NCI-H146 (cell line): ENCODE data around the gene C16orf95.
"Not testable (repeated sequence)": the region's sequence is repeated elsewhere in the genome, so short reads cannot be mapped to it uniquely, and the experiment has no call there.

Experiments used
- DNase-seq: peaks from one replicate; lab custom pipeline; 2025; lab: John Stamatoyannopoulos, UW

The C16orf95 gene

DNA sequence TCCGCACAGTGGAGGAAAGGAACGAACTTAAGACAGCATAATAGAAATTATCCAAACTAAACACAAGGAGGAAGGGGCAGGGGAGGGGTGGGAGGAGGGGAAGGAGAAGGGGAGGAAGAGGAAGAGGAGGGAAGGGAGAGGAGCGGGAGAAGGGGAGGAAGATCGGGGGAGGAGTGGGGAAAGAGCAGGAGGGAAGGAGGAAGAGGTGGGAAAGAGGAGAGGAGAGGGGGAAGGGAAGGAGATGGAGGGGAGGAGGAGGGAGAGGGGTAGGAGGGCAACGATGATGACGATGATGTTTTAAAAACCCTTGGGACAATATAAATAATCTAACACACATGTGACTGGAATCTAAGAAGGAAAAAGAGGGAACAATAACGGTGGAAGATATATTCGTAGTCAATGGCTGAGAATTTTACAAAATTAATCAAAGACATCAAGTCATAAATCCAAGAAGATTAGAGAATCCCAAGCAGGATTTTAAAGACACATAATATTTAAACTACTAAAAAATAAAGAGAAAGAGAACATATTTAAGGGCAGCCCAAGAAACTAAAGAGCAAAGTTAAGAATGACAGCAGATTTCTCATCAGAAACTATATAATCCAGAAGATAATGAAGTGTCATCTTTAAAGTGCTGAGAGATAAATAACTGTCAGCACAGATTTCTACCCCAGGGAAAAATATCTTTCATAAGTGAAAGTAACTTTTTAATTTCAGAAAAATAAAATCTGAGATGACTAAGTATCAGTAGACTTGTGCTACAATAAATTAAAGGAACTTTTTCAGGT is 30.2 kb downstream of the C16orf95 start:
- DNase-seq, result no peak

DNA sequence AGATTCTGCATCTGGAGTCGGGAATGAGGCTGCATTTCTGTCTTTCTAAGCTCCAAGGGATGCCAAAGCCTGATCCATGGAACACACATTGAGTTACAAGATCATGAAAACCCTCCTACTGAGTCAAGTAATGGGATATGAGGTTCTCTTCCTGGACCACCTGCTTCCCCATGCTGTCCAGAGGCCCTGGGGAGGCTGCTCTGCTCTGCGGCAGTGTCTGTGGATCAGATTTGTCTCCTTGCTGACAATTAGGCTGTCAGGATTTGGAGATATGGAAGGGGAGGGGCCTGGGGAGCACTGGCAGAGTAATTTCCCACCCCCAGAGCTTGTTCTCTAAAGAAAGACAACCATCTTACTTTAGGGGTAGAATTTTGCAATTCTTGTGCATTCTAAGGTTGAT is 33.0 kb downstream of the C16orf95 start:
- no peak for DNase-seq

DNA sequence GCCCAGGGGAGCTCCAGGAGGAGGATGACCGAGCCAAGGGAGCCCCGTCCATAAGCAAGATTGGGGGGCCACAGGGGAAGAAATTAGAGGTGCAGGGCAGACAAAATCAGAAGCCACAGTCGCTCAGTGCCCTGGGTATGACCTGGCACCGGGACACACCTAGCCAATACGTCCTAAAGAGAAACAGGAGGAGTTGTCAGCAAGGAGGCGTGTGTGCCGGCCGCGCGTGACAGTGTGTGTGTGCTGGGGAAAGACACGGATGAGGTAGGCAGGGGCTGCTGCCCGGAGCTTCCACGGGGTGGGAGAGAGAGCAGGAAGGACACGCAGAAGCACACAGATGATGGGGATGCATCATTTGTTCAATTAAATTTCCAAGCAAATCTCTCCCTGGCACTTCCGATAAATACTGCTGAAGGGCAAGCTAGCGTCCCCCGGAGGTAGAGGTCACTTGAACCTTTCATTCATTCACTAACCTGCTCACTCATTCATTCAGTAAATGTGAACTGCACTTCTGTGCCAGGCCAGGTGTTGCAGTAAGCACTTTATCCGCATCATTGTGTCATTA is 38.0 kb downstream of the C16orf95 start:
- DNase-seq, result no peak

DNA sequence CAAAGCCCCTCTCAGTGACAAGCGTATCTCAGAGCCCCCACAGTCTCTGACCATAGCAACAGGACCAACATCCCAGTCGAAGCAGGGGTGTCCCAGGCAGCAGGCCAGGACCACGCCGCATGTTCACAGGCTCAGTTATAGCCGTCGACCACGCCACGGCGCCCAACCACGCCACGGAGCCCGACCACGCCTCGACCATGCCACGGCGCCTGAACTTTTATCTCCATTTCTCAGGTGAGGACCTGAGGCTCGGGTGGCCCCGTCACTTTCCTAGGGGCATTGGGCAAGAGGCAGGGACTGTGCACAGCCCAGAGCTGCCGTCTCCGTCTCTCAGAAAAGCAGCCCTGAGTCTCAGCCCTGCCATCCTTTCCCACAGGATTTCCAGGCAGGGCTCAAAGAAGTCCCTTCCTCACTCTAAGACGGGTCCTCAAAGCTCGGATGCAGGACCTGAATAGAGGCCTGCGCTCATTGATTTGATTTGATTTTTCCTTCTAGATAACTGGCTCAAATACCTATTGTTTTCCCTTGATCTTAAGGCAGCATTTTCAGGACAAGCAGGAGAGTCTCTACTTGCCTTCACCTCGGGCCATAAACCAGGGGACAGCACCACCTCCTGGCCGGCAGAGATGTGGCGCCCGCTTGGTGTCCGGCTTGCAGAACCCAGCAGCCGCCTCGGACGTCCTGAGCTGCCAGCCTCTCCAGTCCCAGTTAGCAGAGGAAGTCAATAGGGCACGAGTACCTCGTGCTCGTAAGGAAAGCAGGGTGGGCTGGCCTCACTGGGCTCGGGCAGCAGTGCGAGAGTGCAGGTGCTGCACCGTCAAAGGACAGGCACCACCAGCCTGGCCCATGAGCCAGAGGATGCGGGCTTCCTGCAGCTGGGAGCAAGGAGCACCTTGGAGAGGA is 38.8 kb downstream of the C16orf95 start:
- peak; percentile 17 for DNase-seq

DNA sequence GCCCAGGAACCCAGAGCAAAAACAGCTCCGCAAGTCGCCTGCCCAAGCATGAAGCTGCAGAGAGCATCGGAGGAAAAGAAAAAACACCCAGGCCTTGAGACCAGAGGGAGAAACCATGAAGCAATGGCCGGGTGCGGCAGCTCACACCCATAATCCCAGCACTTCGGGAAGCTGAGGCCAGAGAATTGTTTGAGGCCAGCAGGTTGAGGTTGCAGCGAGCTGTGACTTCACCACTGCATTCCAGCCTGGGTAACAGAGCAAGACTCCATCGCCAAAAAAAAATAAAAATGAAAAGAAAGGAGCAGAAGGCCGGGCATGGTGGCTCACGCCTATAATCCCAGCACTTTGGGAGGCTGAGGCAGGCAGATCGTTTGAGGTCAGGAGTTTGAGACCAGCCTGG is 40.3 kb downstream of the C16orf95 start:
- no peak for DNase-seq

DNA sequence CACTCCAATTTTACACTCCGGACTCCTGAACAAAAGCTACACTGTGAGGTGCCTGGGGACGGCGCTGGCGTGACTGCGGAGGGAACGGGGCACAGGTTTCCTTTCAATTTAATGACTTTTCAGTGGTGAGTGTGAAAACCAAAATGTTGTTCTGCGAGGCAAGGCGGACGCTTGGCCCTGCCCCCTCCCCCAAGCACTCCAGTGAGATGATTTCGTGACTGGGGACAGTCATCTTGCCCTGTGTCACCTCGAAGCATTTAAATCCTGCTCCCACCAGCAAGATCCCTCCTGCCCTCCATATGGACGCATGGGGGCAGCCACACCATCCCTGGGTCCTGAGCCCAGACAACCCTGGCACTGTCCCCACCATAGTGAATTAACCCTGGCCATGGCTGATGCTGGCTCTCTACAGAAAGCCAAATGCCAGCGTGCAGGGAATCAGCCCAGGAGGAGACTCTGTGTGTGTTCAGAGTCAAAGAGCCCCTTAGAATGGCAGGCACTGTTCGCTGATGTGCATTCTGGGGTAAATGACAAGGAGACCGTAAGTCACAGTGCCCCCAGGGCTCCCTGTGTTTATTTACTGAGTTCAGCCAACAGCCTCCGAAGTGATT is 41.0 kb downstream of the C16orf95 start:
- no peak for DNase-seq

DNA sequence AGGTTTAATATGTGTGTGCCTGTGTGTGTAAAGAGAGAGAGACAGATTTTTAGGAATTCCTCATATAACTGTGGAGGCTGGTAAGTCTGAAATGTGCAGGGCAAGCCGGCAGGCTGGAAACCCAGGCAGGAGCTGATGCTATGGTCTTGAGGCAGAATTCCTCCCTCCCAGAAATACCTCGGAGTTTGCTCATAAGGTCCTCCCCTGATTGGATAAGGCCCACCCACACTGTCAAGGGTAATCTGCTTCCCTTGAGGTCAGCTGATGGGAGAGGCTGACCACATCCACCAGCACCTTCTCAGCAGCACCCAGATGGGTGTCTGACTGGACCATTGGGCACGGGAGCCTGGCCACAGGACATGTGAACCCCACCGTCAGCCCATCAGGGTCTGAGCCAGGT is 42.4 kb downstream of the C16orf95 start:
- no peak for DNase-seq

DNA sequence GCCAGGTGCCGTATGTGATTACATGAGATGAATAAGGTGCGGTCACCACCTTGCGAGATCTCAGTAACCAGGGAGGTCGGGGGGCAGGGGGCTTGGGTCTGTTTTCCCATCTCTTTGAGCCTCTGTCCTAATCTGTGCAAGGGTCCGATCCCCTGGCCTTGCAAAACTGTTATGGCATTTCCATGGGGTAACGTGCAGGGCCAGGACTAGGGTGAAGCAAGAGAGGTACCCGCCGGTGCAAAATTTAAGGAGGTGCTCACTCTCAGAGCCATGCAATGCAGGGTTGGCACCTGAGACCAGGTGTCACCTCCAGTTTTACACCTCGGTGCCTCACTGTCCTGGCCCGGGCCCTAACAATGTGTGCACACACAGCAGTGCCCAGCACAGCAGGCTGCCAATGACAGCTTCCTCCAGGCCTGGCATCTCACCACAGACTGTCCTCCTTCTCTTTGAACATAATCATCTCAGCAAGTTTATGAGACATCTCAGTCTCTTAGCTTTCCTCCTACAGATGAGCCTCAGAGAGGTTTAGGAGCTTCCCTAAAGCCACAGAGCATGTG is 43.6 kb downstream of the C16orf95 start:
- DNase-seq, result no peak

DNA sequence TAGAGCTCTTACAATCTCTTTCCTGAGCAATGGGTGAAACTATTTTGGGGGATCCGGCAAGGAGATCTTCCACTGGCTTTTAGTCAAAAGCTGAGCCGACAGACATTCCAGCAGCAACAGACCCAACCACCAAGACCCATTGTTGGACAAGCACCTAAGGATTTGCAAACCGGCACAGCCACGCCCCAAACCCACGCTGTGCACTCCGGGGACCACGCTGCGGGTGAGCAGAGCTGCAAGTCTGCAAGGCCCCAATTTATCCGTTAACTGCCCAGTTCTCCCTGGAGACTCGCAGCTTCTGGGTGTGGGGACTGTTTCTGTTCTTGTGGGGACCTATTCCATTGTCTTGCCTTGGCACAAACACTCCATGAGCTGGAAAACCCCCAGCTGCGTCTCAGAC is 45.9 kb downstream of the C16orf95 start:
- no peak for DNase-seq

DNA sequence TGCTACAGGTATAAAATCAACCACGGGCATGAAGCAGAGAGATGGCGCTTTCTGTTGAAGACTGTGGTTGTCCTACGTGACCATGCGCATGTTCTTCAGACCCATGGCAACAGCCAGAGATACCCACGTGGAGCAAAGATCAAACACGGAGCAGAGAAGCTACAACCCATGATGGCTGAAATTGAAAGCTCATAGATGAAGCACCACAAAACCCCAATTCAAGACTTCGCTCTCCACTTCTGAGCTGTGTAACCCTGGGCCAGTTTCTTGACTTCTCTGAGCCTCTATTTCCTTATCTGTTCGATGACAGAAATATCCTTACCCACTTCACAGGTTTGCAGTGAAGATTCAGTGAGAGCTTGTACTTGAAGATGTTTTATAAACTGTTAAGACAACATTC is 49.6 kb downstream of the C16orf95 start:
- no peak for DNase-seq

DNA sequence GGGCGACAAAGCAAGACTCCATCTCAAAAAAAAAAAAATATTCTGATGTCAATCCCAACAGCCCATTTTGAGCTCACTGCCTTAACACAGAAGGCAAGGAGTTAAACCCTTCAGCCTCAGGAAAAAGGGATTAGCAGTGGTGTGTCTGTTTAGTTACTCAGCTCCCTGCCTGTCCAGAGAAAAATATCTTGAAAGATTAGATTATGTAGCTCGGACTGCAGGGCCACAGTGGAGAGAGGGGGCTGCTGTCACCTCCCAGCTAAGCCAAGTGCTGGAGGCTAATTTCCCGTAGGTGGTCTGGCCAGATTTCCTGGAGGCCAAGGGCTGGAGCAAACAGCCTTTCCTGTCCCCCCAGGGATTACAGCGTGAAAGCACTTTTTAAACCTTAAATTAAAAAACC is 50.3 kb downstream of the C16orf95 start:
- no peak for DNase-seq

DNA sequence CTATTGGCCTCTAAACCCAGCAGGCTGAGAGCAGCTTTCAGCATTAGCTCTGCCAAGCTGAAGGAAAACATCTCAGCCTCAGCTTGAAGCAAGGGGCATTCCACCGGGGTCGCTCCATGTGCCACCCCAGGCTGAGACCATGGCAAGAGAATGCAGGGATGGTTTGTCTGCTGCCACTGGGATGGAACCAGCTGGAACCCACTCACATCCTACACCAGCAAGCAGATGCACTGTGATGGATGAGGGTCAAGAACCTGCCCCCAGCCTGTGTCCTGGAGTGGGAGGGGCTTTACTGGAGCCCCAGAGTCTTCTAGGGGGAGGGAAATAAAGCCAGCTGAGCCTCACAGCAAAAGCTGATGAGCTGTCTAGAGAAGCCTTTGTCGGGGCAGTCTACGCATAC is 51.9 kb downstream of the C16orf95 start:
- DNase-seq, result no peak

DNA sequence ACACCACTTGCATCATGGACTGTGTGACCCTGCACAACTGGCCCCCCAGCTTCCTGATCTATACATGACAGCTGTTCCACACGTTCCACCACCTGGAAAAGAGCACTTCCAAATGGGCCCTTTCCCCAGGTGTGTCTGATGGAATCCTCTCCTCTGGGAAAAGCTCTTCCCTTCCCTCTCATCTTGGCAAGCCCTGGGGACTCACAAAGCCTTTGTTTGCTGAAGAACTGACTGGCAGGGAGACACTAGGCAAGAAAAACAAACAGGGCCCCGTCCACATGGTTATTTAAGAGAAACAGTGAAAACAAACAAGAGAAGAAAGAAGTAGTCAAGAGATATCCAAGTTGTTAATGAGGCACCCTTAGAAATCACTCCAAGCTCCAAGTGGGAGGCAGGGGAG is 52.6 kb downstream of the C16orf95 start:
- DNase-seq, result no peak

DNA sequence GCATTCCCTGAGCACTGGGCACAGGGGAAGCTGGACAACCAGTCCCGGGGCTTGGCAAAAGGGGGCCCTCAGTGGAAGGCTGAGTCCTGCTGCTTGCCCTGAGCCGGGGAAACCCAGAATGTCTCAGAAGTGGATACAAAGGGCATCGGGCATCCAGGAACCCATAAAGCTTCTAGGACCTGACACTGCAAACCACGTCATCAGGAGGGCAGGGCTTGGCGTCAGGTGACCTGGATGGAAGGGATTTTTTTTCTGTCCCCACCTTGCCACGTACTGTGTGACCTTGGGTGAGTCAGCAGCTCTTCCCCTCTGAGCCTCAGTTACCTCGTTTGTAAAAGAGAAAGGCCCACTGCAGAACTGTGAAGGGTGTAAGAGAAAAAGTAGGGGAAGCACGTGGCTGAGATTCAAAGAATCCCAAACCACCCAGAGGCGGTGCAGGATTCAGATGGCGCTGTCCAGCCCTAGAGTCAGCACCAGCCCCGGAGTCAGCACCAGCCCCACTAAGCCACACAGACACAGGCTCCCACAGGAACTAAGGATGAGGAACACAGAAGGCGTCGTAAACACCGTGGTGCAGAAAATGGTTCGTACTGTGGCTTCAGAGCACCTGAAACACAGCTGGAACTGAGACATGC is 53.7 kb downstream of the C16orf95 start:
- DNase-seq, result no peak

DNA sequence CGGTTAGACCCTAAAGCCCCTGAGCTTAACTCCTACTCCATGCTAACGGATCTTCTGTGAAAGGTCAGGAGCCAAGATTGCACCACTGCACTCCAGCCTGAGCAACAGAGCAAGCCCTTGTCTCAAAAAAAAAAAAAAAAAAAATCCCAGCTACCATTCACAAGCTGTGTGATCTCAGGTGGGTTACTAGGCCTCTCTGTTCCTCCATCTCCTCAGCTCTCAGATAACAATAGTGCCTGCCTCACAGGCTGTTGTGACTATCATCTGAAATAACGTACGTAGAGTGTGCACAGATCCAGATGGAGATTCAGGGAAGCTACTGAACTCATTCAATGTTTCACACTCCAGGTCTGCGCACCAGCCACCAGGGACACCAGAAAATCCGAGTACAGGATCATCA is 57.8 kb downstream of the C16orf95 start:
- DNase-seq, result no peak

DNA sequence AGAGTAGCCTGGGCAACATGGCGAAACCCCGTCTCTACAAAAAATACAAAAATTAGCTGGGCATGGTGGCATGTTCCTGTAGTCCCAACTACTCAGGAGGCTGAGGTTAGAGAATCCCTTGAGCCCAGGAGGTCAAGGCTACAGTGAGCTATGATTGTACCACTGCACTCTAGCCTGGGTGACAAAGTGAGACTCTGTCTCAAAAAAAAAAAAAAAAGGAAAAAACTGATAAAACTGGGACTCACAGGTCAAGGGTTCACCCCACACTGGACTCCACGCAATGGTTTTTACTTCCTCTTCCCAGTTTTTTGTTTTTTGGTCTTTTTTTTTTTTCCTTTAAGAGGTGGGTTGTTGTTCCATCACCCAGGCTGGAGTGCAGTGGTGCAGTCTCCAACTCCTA is 58.5 kb downstream of the C16orf95 start:
- DNase-seq, result not testable (repeated sequence)

DNA sequence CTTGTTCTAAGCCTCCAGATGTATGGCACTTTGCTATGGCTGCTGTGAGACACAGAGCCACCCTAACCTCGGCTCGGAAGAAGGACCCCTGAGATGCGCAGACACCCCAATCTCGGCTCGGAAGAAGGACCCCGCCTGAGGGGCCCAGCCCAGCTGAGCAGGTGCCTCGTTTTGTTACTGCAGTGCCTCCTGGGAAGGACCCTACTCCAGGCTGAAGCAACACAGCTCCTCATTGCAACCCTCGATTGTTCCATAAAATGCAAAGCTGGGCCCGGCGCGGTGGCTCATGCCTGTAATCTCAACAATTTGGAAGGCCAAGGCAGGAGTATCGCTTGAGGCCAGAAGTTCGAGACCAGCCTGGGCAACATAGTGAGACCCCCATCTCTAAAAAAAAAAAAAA is 61.3 kb downstream of the C16orf95 start:
- DNase-seq, result no peak

DNA sequence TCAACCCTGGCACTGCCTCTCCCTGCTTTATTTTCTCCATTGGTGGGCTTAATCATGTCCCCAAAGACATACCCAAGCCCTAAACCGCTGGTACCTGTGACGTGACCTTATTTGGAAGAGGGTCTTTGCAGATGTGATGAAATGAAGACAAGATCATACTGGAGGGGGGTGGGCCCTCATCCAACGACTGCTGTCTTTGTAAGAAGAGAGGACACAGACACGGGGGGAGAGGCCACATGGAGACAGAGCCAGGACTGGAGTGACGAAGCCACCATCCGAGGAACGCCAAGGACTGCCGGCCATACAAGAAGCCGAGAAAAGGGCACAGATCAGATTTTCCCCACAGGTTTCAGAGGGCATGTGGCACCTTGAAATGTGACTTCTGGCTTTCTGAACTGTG is 62.5 kb downstream of the C16orf95 start:
- DNase-seq, result no peak

DNA sequence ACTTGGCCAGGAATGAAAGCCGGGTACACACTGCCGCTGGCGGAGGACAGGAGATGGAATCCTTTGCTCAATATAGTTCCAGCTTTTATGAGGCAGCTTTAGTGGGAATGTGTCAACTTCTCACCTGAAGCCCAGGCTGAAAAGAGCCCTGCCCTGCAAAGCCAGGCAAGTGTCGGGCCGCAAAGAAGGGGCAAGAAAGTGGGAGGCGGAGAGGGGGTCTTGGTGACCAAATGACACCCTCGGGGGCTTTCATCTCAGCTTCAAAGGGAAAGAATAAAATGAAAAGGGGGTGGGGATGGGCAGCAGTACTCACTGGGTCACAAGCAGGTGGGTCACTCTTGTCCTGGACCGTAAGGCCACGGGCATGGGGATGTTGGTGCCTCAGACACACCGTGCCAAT is 62.9 kb downstream of the C16orf95 start:
- DNase-seq, result no peak

DNA sequence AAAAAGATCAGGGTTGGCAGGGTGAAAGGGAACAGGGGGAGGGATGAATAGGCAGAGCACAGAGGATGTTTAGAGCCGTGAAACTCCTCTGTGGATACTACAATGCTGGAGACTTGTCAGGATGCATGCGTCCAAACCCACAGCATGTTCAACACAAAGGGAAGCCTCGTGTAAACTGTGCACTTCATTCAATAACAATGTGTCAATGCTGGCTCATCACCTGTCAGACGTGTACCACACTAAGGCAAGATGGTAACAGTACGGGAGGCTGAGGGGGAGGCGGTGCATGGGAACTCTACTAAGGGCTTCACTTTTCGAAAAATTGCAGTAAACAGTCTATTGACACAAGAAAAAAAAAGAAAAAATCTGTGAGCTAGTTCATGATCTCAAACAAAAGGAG is 63.7 kb downstream of the C16orf95 start:
- DNase-seq, result no peak
